A549 (cell line): ENCODE results near the gene HMCN1.

Experiments used
- CTCF ChIP-seq: fragments of >200 bp; sonication (Bioruptor Twin); formaldehyde crosslinking; IDR thresholded peaks from 3 replicates; pipeline ENCODE4 v1.5.1; 2016
- EP300 ChIP-seq, 2 experiments: fragments of >200 bp; sonication (Bioruptor Twin); formaldehyde crosslinking; IDR thresholded peaks; 2 replicates in 1 of 2; 3 replicates in 1 of 2; pipeline ENCODE4 v1.6.1; 2016 to 2017
- JUNB ChIP-seq: fragments of >200 bp; sonication (Bioruptor Twin); formaldehyde crosslinking; IDR thresholded peaks from 2 replicates; pipeline ENCODE4 v1.6.1; 2016
- MYC ChIP-seq: IDR thresholded peaks from 2 replicates; pipeline ENCODE4 v1.6.1; 2012; ENCODE audit warnings: mild to moderate bottlenecking, inconsistent platforms, low read length, improper control_type of control experiment, borderline replicate concordance
- POLR2A ChIP-seq: IDR thresholded peaks from 2 replicates; pipeline ENCODE4 v1.6.1; 2012; ENCODE audit warnings: mild to moderate bottlenecking, low read length
- ZFP36 ChIP-seq: fragments of 450-650 bp; IDR thresholded peaks from 2 replicates; pipeline ENCODE4 v1.6.1; 2014; ENCODE audit warnings: borderline replicate concordance; ENCODE audit not compliant: partially characterized antibody

GRCh38 chr1:185860311-185860710 lies 126.1 kb downstream of the HMCN1 start:
- no peak for TF ChIP-seq CTCF
- no peak for TF ChIP-seq MYC
- TF ChIP-seq POLR2A: no peak
- no peak for TF ChIP-seq EP300 (IDR thresholded peaks at IDR 0.05)
- no peak for TF ChIP-seq JUNB
- no peak for TF ChIP-seq ZFP36
